Dendritic cell treated with granulocyte-macrophage colony-stimulating factor and Interleukin-4, amounts not matched to agents 40 ng/mL and 50 ng/mL, for 4 days (primary cell): ENCODE measurements around the gene MTHFD2L.
"Not testable (repeated sequence)": the region's sequence is repeated elsewhere in the genome, so short reads cannot be mapped to it uniquely, and the experiment has no call there.

Experiments used
- H3K27ac Mint-ChIP-seq: one replicate; pipeline ENCODE4 v1.8.0; 2022; ENCODE audit warnings: mild to moderate bottlenecking, mixed read lengths
- H3K27me3 Mint-ChIP-seq: one replicate; pipeline ENCODE4 v1.8.0; 2022; ENCODE audit warnings: mild to moderate bottlenecking, mixed read lengths
- H3K36me3 Mint-ChIP-seq: one replicate; pipeline ENCODE4 v1.8.0; 2022; ENCODE audit warnings: low read depth, mixed read lengths
- H3K4me1 Mint-ChIP-seq: one replicate; pipeline ENCODE4 v1.8.0; 2022; ENCODE audit warnings: low read depth, mixed read lengths
- H3K4me3 Mint-ChIP-seq: one replicate; pipeline ENCODE4 v1.8.0; 2022; ENCODE audit warnings: mild to moderate bottlenecking, moderate library complexity, mixed read lengths
- H3K9me3 Mint-ChIP-seq: one replicate; pipeline ENCODE4 v1.8.0; 2022; ENCODE audit warnings: mixed read lengths
- intact Hi-C: fragments of 100-400 bp; cut with micrococcal nuclease; formaldehyde crosslinking; loops from one replicate; pipeline ENCODE4 v1.15.0; 2022

Gene MTHFD2L

GRCh38 chr4:74188912-74189311, 31.0 kb downstream of the MTHFD2L start:
- H3K36me3 Mint-ChIP-seq, result no peaks in the 10 kb centered on the region
- no peaks in the 10 kb centered on the region for H3K4me1 Mint-ChIP-seq
- no peaks in the 10 kb centered on the region for H3K9me3 Mint-ChIP-seq
- no peaks in the 10 kb centered on the region for H3K27me3 Mint-ChIP-seq
- H3K4me3 Mint-ChIP-seq, result no peak overlapping the region
- intact Hi-C loops, result loop anchor here (1.0 to 10.0 kb wide), 2 partner anchors 122 to 346 kb away; no protein-coding TSS in a partner anchor
- H3K27ac Mint-ChIP-seq, result no peak overlapping the region

GRCh38 chr4:74189331-74190043, 31.6 kb downstream of the MTHFD2L start:
- intact Hi-C loops, result loop anchor here (1.0 to 10.0 kb wide), 4 partner anchors 38 to 485 kb away; no protein-coding TSS in a partner anchor
- Mint-ChIP-seq H3K27ac (no peak overlapping the region), H3K4me1 (no peaks in the 10 kb centered on the region), H3K9me3 (no peaks in the 10 kb centered on the region), H3K4me3 (no peak overlapping the region), H3K27me3 (no peaks in the 10 kb centered on the region), H3K36me3 (no peaks in the 10 kb centered on the region)

- H3K36me3 Mint-ChIP-seq, result no peaks in the 10 kb centered on the region
- intact Hi-C loops, result loop anchor here (5.0 to 10.0 kb wide), 2 partner anchors 37 to 484 kb away; no protein-coding TSS in a partner anchor
- H3K27me3 Mint-ChIP-seq, result no peaks in the 10 kb centered on the region
- no peak overlapping the region for H3K27ac Mint-ChIP-seq
- H3K4me1 Mint-ChIP-seq, result no peaks in the 10 kb centered on the region
- H3K9me3 Mint-ChIP-seq, result no peaks in the 10 kb centered on the region
- no peak overlapping the region for H3K4me3 Mint-ChIP-seq
These were observed 32.4 kb downstream of the MTHFD2L start for GRCh38 chr4:74190332-74190731.

- Mint-ChIP-seq H3K36me3 (no peaks in the 10 kb centered on the region), H3K4me1 (no peaks in the 10 kb centered on the region), H3K27ac (no peak overlapping the region), H3K4me3 (no peak overlapping the region), H3K27me3 (no peaks in the 10 kb centered on the region), H3K9me3 (no peaks in the 10 kb centered on the region)
- intact Hi-C loops, result loop anchor here (5.0 to 10.0 kb wide), 2 partner anchors 36 to 484 kb away; no protein-coding TSS in a partner anchor
These were observed 33.0 kb downstream of the MTHFD2L start for GRCh38 chr4:74190919-74191397.

- Mint-ChIP-seq H3K9me3 (no peaks in the 10 kb centered on the region), H3K27me3 (no peaks in the 10 kb centered on the region), H3K4me3 (no peak overlapping the region), H3K27ac (no peak overlapping the region), H3K4me1 (no peaks in the 10 kb centered on the region), H3K36me3 (no peaks in the 10 kb centered on the region)
- intact Hi-C loops, result loop anchor here (10.0 kb wide), 1 partner anchor 478 kb away; no protein-coding TSS in a partner anchor
These were observed 39.2 kb downstream of the MTHFD2L start for GRCh38 chr4:74197080-74197479.

DNA sequence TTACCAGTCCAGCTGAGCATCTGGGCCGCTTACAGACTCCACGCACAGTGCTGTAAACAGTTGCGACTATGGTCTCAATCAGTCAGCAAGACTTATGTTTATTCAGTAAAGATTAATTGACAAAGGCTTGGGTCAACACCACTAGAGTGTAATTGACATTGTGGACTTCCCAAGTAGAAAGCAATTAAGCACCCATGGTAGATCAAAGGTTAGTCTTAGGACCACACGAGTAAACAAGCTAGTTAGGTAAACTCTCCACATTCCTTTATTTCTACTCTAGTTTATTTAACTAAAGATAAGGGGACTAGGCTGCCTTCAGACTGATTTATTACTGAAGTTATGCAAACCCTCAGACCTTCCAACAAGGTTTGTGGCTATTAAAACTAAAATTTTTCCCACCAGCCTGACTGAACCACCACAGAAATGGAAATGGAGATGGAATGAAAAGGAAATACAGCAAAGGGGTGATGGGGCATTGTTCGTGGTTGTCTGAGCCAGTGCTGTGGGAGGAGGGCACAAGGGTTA, 44.2 kb downstream of the MTHFD2L start:
- Mint-ChIP-seq H3K4me3 (no peak overlapping the region), H3K36me3 (no peaks in the 10 kb centered on the region), H3K4me1 (peaks cover 17% of the 10 kb centered on the region), H3K27me3 (no peaks in the 10 kb centered on the region), H3K9me3 (no peaks in the 10 kb centered on the region), H3K27ac (no peak overlapping the region)
- intact Hi-C loops, result no loop called here

DNA sequence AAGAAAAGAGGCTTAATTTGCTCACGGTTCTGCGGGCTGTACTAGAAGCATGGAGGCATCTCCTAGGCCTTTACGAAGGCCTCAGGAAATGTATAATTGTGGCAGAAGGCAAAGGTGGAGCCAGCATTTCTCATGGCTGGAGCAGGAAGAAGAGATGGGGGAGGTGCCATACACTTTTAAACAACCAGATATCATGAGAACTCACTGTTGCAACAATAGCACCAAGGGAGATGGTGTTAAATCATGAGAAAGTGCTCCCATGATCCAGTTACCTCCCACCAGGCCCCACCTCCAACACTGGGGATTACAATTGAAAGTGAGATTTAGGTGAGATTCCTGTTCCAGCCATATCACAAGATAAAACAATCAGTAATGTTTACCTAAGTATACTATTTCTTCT, 45.5 kb downstream of the MTHFD2L start:
- intact Hi-C loops, result no loop called here
- H3K9me3 Mint-ChIP-seq, result no peaks in the 10 kb centered on the region
- no peaks in the 10 kb centered on the region for H3K27me3 Mint-ChIP-seq
- H3K36me3 Mint-ChIP-seq, result no peaks in the 10 kb centered on the region
- no peak overlapping the region for H3K27ac Mint-ChIP-seq
- H3K4me3 Mint-ChIP-seq, result no peak overlapping the region
- H3K4me1 Mint-ChIP-seq, result peaks cover 17% of the 10 kb centered on the region

GRCh38 chr4:74205046-74205445, 47.1 kb downstream of the MTHFD2L start:
- Mint-ChIP-seq H3K27me3 (no peaks in the 10 kb centered on the region), H3K4me1 (peaks cover 17% of the 10 kb centered on the region), H3K4me3 (no peak overlapping the region), H3K36me3 (no peaks in the 10 kb centered on the region), H3K27ac (no peak overlapping the region), H3K9me3 (no peaks in the 10 kb centered on the region)
- intact Hi-C loops, result no loop called here

DNA sequence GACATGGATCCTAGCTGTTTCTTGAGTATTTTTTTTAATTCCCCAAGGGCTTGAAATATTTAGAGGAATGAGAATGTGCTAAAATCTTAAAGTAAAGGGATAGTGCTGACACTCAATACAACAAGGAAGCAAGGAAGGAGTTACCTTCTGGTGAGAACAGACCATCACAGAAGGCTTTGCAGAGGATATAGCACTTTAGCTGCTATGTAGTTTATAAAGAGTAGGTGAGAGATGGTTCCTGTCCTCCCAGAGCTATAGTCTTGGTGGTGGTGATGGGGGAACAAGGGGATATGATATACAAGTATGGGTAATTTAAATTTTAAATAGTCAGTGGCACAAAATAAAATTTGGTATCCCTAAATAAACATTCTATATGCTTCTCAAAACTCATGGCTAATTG, 47.6 kb downstream of the MTHFD2L start:
- Mint-ChIP-seq H3K9me3 (no peaks in the 10 kb centered on the region), H3K4me3 (no peak overlapping the region), H3K4me1 (peaks cover 17% of the 10 kb centered on the region), H3K27ac (peak overlapping the region; percentile 62), H3K36me3 (no peaks in the 10 kb centered on the region), H3K27me3 (no peaks in the 10 kb centered on the region)
- intact Hi-C loops, result no loop called here

GRCh38 chr4:74206088-74206825, 48.3 kb downstream of the MTHFD2L start:
- Mint-ChIP-seq H3K27ac (peak overlapping the region; percentile 62), H3K36me3 (no peaks in the 10 kb centered on the region), H3K4me3 (no peak overlapping the region), H3K4me1 (peaks cover 17% of the 10 kb centered on the region), H3K27me3 (no peaks in the 10 kb centered on the region), H3K9me3 (peaks cover under 1% of the 10 kb centered on the region)
- intact Hi-C loops, result no loop called here

DNA sequence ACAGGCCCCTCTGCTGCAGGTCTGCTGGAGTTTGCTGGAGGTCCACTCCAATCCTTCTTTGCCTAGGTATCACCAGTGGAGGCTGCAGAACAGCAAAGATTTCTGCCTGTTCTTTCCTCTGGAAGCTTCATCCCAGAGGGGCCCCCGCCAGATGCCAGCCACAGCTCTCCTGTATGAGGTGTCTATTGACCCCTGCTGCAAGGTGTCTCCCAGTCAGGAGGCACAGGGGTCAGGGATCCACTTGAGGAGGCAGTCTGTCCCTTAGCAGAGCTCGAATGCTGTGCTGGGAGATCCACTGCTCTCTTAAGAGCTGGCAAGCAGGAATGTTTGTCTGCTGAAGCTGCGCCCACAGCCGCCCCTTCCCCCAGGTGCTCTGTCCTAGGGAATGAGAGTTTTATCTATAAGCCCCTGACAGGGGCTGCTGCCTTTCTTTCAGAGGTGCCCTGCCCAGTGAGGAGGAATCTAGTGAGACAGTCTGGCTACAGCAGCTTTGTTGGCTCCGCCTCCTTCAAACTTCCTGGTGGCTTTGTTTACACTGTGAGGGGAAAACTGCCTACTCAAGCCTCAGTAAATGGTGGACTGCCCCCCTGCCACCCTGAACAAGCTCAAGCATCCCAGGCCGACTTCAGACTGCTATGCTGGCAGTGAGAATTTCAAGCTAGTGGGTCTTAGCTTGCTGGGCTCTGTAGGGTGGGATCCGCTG, 56.7 kb downstream of the MTHFD2L start:
- H3K27ac Mint-ChIP-seq, H3K36me3 Mint-ChIP-seq, intact Hi-C loops, H3K27me3 Mint-ChIP-seq, H3K4me3 Mint-ChIP-seq: not testable (repeated sequence)
- peaks cover 12% of the 10 kb centered on the region for H3K4me1 Mint-ChIP-seq
- H3K9me3 Mint-ChIP-seq, result peaks cover 20% of the 10 kb centered on the region

- intact Hi-C loops, H3K27me3 Mint-ChIP-seq, H3K27ac Mint-ChIP-seq, H3K36me3 Mint-ChIP-seq, H3K4me3 Mint-ChIP-seq: not testable (repeated sequence)
- Mint-ChIP-seq H3K9me3 (peaks cover 20% of the 10 kb centered on the region), H3K4me1 (peaks cover 18% of the 10 kb centered on the region)
These were observed 57.3 kb downstream of the MTHFD2L start for GRCh38 chr4:74215236-74215635.

DNA sequence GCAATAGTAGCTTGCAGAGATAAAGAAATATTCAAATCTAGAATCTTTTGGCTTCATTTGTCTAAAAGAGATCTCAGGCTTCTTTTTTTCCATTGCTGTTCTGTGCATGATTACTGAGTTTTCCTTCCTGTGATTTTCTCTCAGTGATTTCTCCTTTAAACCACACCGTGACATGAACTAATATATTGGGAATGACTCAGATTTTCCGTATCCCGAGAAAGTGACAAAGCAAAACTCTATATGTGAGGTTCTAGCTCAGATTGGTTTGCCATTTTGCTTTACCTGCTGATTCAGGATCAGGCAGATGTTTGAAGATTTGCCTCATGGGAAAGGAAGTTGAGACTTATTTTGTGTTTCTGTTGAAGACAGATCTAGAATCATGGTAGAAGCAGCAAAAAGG, 59.4 kb downstream of the MTHFD2L start:
- H3K9me3 Mint-ChIP-seq, result peaks cover 9% of the 10 kb centered on the region
- no peak overlapping the region for H3K4me3 Mint-ChIP-seq
- no peaks in the 10 kb centered on the region for H3K27me3 Mint-ChIP-seq
- H3K27ac Mint-ChIP-seq, result no peak overlapping the region
- peaks cover 18% of the 10 kb centered on the region for H3K4me1 Mint-ChIP-seq
- H3K36me3 Mint-ChIP-seq, result no peaks in the 10 kb centered on the region
- intact Hi-C loops, result no loop called here

- Mint-ChIP-seq H3K27me3 (no peaks in the 10 kb centered on the region), H3K4me1 (peaks cover 18% of the 10 kb centered on the region), H3K36me3 (no peaks in the 10 kb centered on the region), H3K27ac (no peak overlapping the region), H3K9me3 (peaks cover under 1% of the 10 kb centered on the region), H3K4me3 (no peak overlapping the region)
- intact Hi-C loops, result no loop called here
These were observed 60.3 kb downstream of the MTHFD2L start for GRCh38 chr4:74218201-74218600.
